Mesodermal cell (in vitro differentiated cells): ENCODE measurements around the gene LLGL1. TPM values are rescaled to one million over a fixed set of nuclear protein-coding genes. Genes with fewer than 3 reads are reported as not detected.

Source experiments
- H3K27ac ChIP-seq: 2 replicates; pipeline ENCODE4 v1.7.0; 2013; ENCODE audit warnings: mild to moderate bottlenecking, low read depth, low read length, moderate library complexity; ENCODE audit not compliant: severe bottlenecking
- H3K36me3 ChIP-seq: 2 replicates; pipeline ENCODE4 v1.7.1; 2013; ENCODE audit warnings: mild to moderate bottlenecking, low read length, moderate library complexity; ENCODE audit not compliant: control insufficient read depth, insufficient read depth
- H3K4me1 ChIP-seq: one replicate; pipeline ENCODE4 v1.7.1; 2013; ENCODE audit warnings: mild to moderate bottlenecking, low read length; ENCODE audit not compliant: insufficient read depth, control insufficient read depth, poor library complexity, severe bottlenecking
- H3K4me3 ChIP-seq: 2 replicates; pipeline ENCODE4 v1.7.0; 2013; ENCODE audit warnings: low read length, control low read depth, mild to moderate bottlenecking; ENCODE audit not compliant: insufficient read depth, poor library complexity, severe bottlenecking; ENCODE audit errors: extremely low read depth
- H3K9me3 ChIP-seq: 2 replicates; pipeline ENCODE4 v1.7.1; 2013; ENCODE audit warnings: mild to moderate bottlenecking, low read length, moderate library complexity; ENCODE audit not compliant: control insufficient read depth
- WGBS, 2 experiments: methylation state at CpG; one replicate each; pipeline ENCODE4 v1.1.5; 2013; ENCODE audit warnings: missing lambda C conversion rate in 2 of 2; ENCODE audit not compliant: insufficient coverage in 2 of 2; 5-methylcytosine and 5-hydroxymethylcytosine counted together
- polyA plus RNA-seq, 2 experiments: library from polyadenylated mRNA; stranded (reverse); fragments of 50-300 nt; gene quantifications; one replicate each; pipeline ENCODE4 v1.2.3, GENCODE V29; 2013

The LLGL1 gene
- polyA plus RNA-seq (2013, experiment 1 of 2), result 64.1 TPM
- polyA plus RNA-seq (2013, experiment 2 of 2), result 52.4 TPM

DNA sequence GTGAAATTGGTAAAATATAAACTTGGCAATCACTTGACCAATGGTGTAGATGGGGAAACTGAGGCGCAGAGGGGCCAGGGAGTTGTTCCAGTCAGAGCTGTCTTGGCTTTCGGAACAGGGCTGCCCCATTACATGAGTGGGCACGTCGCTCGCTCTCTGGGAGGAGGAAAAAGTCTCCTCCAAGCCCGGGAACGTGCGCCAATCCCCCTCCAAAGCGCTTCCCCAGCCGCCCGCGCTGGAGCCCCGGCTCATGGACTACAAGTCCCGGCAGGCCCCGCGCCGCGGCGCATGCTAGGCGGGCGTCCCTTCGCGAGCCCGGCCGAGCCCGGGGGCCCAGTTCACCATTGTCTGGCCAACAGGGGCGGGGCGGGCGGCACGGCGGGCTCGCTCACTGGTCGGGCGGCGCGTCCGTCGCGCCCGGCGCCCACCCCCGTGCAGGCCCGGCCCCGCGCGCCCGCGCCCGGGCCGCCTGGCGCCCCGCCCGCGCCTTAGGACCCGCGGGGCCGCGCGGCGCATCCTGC lies at the start of gene LLGL1:
Gene LLGL1 (plus strand): TSS at position 515 of the 521 bp plus-strand sequence. CDS start 48 bp downstream, outside the sequence.
- WGBS, 2 experiments, result 0 to 1% methylated on average over 38 to 57 of the region's 60 CpGs
- H3K9me3 ChIP-seq, result no peaks in the 10 kb centered on the region
- peak within 1 kb of the TSS; percentile 88 for H3K27ac ChIP-seq
- H3K36me3 ChIP-seq, result peaks cover 11% of the 10 kb centered on the region
- H3K4me3 ChIP-seq, result peak within 1 kb of the TSS; percentile 85
- peaks cover 30% of the 10 kb centered on the region for H3K4me1 ChIP-seq

DNA sequence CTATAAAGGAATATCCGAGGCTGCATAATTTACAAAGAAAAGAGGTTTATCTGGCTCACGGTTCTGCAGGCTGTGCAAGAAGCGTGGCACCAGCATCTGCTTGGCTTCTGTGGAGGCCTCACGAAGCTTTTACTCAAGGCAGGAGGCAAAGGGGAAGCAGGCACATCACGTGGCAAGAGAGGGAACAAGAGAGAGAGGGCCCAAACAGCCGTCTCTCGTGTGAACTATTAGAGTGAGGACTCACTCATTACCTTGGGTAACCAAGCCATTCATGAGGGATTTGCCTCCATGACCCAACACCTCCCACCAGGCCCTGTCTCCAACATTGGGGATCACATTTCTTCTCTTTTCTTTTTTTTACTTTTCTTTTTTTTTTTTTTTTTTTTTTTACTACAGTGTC lies 49.3 kb upstream of the LLGL1 start:
- Histone ChIP-seq H3K4me3 (no peak overlapping the region), H3K9me3 (no peaks in the 10 kb centered on the region), H3K27ac (no peak overlapping the region)

DNA sequence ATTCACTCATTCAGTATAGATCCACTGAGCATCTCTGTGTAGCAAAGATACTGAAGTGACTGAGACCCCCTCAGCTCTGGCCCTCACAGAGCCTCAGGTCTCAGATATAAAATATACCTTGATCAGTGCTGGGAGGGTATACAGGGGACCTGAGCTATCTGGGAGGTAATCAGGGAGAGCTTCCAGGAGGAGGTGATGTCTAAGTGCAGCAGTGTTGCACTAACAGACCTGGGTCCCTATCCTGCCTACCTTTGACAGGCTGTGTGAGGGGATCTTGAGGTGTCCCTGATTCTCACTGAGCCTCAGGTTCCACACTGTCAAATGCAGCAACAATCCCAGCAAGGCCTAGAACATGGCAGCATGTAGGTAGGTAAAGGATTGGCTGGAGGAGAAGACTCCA lies 48.3 kb upstream of the LLGL1 start:
- H3K36me3 ChIP-seq, result no peaks in the 10 kb centered on the region
- H3K4me1 ChIP-seq, result no peaks in the 10 kb centered on the region
- H3K9me3 ChIP-seq, result no peaks in the 10 kb centered on the region
- H3K4me3 ChIP-seq, result no peak overlapping the region
- no peak overlapping the region for H3K27ac ChIP-seq

More for the DNA sequence above, 49.3 kb upstream of the LLGL1 start:
- WGBS, 2 experiments, result 80 to 86% methylated on average over 6 to 7 of the region's 7 CpGs
- H3K36me3 ChIP-seq, result no peaks in the 10 kb centered on the region
- no peaks in the 10 kb centered on the region for H3K4me1 ChIP-seq

DNA sequence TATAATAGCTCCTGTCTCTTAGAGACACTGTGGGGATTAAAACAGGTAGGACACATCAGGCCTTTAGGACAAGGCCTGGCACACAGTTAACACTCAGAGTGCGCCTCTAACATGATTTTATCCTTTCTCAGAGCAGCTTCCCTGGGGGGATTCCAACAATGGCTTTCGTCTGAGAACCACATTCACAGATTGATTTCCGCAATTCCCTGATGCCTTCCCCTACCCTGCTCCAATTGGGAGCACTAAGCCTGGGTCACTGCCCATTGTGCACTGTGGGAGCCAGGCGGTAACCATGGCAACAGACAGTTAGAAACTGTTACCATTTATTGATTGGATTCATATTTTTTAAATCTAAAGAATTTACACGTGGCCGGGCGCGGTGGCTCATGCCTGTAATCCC lies 47.7 kb upstream of the LLGL1 start:
- no peaks in the 10 kb centered on the region for H3K4me1 ChIP-seq
- H3K4me3 ChIP-seq, result no peak overlapping the region
- no peaks in the 10 kb centered on the region for H3K36me3 ChIP-seq
- WGBS, 2 experiments, result 89 to 90% methylated on average over 2 to 7 of the region's 8 CpGs
- H3K27ac ChIP-seq, result no peak overlapping the region
- no peaks in the 10 kb centered on the region for H3K9me3 ChIP-seq

DNA sequence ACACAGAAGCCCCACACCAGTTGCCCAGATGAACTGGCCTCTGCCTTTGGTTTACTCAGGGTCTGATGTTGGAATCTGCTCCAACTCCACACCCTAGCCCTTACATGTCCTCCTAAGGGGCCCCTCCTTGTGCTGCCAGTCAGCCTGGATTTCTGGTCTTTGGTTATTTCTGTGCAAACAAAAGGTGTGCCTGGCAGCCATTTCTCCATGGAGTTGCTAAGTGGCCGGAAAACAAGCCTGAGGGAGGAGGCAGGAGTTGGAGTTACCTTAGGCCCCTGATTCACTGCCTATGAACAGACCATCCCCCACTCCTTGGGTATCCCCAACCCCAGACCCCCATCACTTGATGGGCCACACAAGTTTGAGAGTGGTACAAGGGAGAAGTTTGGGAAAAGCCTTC lies 46.2 kb upstream of the LLGL1 start:
- WGBS, 2 experiments, result 100% methylated on average over 1 of the region's 1 CpG; no CpG with 5 or more reads in 1 of the 2 experiments
- no peak overlapping the region for H3K27ac ChIP-seq
- H3K4me1 ChIP-seq, result no peaks in the 10 kb centered on the region

DNA sequence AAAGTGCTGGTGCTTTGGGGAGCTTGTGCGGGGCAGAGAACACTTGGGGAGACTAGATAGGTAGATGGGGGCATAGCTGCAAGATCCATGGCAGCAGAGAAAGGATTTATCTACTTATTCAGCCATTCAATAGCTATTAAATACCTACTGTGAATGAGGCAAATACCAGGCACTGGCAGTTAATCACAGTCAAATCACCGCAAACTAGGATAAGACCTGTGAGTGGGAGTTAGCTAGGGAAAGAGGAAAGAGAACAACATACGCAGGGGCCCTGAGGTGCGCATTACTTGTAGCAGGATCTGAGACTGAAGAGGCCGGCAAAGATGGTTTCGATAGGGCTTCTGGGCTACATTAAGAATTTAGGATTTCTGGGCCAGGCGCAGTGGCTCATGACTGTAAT lies 45.6 kb upstream of the LLGL1 start:
- Histone ChIP-seq H3K9me3 (no peaks in the 10 kb centered on the region), H3K4me1 (no peaks in the 10 kb centered on the region), H3K27ac (no peak overlapping the region), H3K4me3 (no peak overlapping the region), H3K36me3 (no peaks in the 10 kb centered on the region)
- WGBS, 2 experiments, result 96 to 97% methylated on average over 6 of the region's 7 CpGs

More for the DNA sequence above, 46.2 kb upstream of the LLGL1 start:
- Histone ChIP-seq H3K4me3 (no peak overlapping the region), H3K36me3 (no peaks in the 10 kb centered on the region), H3K9me3 (no peaks in the 10 kb centered on the region)

DNA sequence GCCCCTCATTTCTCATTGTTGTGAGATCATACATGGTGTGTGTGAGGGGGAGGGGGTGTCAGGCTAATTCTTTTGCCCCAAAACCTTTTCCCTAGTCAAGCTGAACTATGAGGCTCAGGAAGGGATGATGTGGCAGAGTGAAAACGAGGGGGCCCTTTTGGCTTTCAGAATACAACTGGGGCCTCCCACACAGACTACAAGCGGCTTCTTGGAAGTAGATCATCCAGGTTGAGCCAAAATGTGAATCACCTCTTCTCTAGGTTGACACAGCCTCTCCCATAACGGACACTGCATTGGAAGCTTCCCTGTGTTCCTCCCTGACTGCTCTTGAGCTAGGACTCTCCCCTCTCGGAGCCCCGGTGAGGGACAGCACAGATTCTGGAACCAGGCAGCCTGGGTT lies 44.1 kb upstream of the LLGL1 start:
- peaks cover 10% of the 10 kb centered on the region for H3K36me3 ChIP-seq
- 93 to 100% methylated on average over 5 of the region's 5 CpGs for WGBS, 2 experiments
- no peak overlapping the region for H3K4me3 ChIP-seq
- H3K27ac ChIP-seq, result no peak overlapping the region
- no peaks in the 10 kb centered on the region for H3K9me3 ChIP-seq
- H3K4me1 ChIP-seq, result peaks cover 6% of the 10 kb centered on the region

DNA sequence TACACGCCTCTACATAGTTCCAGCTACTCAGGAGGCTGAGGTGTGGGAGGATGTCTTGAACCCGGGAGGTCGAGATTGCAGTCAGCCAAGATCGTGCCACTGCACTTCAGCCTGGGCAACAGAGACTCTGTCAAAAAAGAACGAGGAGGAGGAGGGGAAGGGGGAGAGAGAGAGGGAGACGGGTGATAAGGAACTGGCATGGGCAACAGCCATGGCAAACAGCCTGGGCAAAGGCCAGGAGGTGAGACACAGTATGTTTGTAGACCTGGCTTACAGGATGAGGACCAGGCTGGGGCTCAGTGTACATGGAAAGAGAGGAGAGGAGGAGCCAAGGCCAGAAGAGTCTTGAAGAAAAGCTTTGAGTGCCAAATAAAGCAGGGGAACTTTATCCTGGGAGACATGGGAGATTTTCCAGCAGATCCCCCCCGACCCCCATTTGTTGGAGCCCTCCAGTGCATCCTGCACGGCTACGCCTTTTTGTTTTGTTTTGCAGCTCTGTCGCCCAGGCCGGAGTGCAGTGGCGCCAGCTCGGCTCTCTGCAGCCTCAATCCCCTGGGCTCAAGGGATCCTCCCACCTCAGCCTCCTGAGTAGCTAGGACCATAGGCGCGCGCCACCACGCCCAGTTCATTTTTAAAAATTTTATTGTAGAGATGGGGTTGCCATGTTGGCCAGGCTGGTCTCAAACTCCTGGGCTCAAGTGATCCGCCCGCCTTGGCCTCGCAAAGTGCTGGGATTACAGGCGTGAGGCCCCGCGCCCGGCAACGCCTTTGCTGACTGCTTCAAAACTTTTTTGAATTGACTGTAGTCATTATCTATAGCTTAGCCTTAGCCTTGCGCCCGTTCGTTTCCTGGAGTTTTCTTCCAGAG lies 43.1 kb upstream of the LLGL1 start:
- Histone ChIP-seq H3K27ac (peak overlapping the region; percentile 99), H3K4me3 (peak overlapping the region; percentile 80), H3K9me3 (no peaks in the 10 kb centered on the region), H3K36me3 (peaks cover 19% of the 10 kb centered on the region), H3K4me1 (peaks cover 13% of the 10 kb centered on the region)
- WGBS, 2 experiments, result 50 to 51% methylated on average over 21 to 24 of the region's 28 CpGs

DNA sequence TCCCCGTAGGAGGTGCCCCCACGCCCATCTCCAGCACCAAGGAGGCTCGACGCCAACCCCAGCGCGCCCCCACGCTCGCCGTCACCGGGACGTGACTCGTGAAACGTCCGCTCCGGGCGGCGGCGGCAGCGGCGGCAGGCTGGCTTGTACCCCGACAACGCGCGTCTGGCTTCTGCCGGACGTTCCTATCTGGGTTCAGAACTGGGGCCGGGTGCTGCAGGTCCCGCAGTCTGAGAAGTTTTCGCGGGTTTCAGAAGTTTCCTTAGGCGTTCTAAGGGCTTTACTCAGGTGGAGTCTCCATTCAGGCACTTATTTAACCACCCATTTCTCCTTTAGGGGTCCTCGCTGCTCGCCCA lies 42.5 kb upstream of the LLGL1 start:
- Histone ChIP-seq H3K4me3 (peak overlapping the region; percentile 80), H3K4me1 (peaks cover 17% of the 10 kb centered on the region), H3K27ac (peak overlapping the region; percentile 99), H3K36me3 (peaks cover 25% of the 10 kb centered on the region), H3K9me3 (no peaks in the 10 kb centered on the region)
- 0% methylated on average over 33 of the region's 33 CpGs for WGBS, 2 experiments

DNA sequence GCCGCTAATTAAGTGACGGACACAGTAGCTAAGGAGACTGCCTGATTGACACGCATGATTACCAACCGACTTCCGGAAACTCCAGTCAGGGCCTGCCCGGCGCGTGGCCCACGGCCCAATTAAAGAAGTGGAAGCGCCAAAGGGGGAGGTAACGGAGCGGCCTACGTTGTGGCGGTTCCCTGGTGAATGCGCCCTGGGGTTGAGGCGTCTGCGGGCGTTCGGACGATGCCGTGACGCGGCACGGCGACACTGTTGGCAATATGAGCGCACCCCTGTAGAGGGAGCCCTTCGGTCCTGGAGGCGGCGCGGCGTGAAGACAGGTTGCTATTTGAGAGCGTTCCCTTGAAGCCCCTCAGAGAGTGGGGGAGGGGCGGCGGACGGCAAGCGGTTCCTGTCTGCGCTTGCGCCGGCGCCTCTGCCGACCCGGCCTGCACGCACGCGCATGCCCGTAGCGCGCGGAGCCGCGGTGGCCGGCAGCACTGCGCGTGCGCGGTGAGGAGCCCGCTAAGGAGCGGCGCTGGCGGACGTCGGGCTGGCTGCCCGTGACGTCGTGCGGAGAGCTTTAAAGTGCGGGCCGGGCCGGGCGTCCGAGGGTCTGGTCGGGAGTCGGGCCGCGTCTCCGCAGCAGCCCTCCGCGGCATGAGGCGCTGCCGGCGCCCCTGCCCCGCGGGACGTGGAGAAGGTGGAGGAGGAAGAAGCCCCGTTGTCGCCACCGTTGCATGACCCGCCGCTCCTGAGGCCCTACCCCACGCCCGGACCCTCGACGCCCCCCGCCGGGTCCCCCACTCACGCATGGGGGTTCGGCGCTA lies 41.9 kb upstream of the LLGL1 start, which contains the start of gene ALKBH5:
Gene ALKBH5 (plus strand): TSS at position 495 of the 809 bp plus-strand sequence. CDS start 416 bp downstream, outside the sequence.
- Histone ChIP-seq H3K36me3 (peaks cover 31% of the 10 kb centered on the region), H3K9me3 (no peaks in the 10 kb centered on the region), H3K4me1 (peaks cover 21% of the 10 kb centered on the region), H3K27ac (peak within 1 kb of the TSS; percentile 99), H3K4me3 (peak within 1 kb of the TSS; percentile 80)
- 0% methylated on average over 55 to 59 of the region's 98 CpGs for WGBS, 2 experiments
